GM21717 (cell line): ENCODE results near the gene GABARAPL1.
A peak's percentile ranks its signal among the peaks of the same experiment; 100 is the strongest.
"Not testable (repeated sequence)": the region's sequence is repeated elsewhere in the genome, so short reads cannot be mapped to it uniquely, and the experiment has no call there.

Source experiments
- ATAC-seq: cut with Tn5 transposase; IDR thresholded peaks from one replicate; pipeline ENCODE4 v1.9.1; 2021; ENCODE audit warnings: mild to moderate bottlenecking, moderate library complexity; ENCODE audit not compliant: unreplicated experiment

The GABARAPL1 gene

GRCh38 chr12:10212739-10213131 lies at the start of gene GABARAPL1:
GABARAPL1 (plus strand) TSS chr12:10212877; CDS start chr12:10213130, 253 bp downstream.
- ATAC-seq, result peak; percentile 54

- ATAC-seq, result no peak
These were observed 49.6 kb upstream of the GABARAPL1 start for GRCh38 chr12:10163084-10163483.

GRCh38 chr12:10165421-10165820 lies 47.3 kb upstream of the GABARAPL1 start:
- ATAC-seq, result no peak

- no peak for ATAC-seq
These were observed 45.1 kb upstream of the GABARAPL1 start for GRCh38 chr12:10167599-10167998.

- ATAC-seq, result no peak
These were observed 43.6 kb upstream of the GABARAPL1 start for GRCh38 chr12:10169104-10169503.

- no peak for ATAC-seq
These were observed 42.5 kb upstream of the GABARAPL1 start for GRCh38 chr12:10170216-10170615.

GRCh38 chr12:10171973-10172728 lies 40.5 kb upstream of the GABARAPL1 start, which contains the start of gene OLR1:
OLR1 (minus strand) TSS chr12:10172132; CDS start chr12:10172077, 55 bp downstream.
- no peak for ATAC-seq

- ATAC-seq, result no peak
These were observed 37.6 kb upstream of the GABARAPL1 start for GRCh38 chr12:10174986-10175614.

GRCh38 chr12:10175846-10176636 lies 36.6 kb upstream of the GABARAPL1 start:
- ATAC-seq, result no peak

GRCh38 chr12:10178821-10179220 lies 33.9 kb upstream of the GABARAPL1 start, which contains the start of gene TMEM52B:
TMEM52B (plus strand) TSS chr12:10179032; CDS start chr12:10179575, 543 bp downstream.
- ATAC-seq, result no peak

GRCh38 chr12:10179776-10180181 lies 32.9 kb upstream of the GABARAPL1 start:
- ATAC-seq, result no peak

- no peak for ATAC-seq
These were observed 30.2 kb upstream of the GABARAPL1 start for GRCh38 chr12:10182354-10183049.

GRCh38 chr12:10184261-10184843 lies 28.3 kb upstream of the GABARAPL1 start:
- ATAC-seq, result no peak

GRCh38 chr12:10186299-10186698 lies 26.4 kb upstream of the GABARAPL1 start:
- ATAC-seq, result no peak

GRCh38 chr12:10186958-10187357 lies 25.7 kb upstream of the GABARAPL1 start:
- ATAC-seq, result not testable (repeated sequence)

GRCh38 chr12:10189653-10190052 lies 23.0 kb upstream of the GABARAPL1 start:
- no peak for ATAC-seq

- ATAC-seq, result peak; percentile 95
These were observed 21.9 kb upstream of the GABARAPL1 start for GRCh38 chr12:10190558-10191388.

GRCh38 chr12:10191865-10192264 lies 20.8 kb upstream of the GABARAPL1 start:
- ATAC-seq, result no peak

- ATAC-seq, result no peak
These were observed 18.5 kb upstream of the GABARAPL1 start for GRCh38 chr12:10194160-10194670.
